ENCODE results near the gene MIAT.
"Not testable (repeated sequence)": the region's sequence is repeated elsewhere in the genome, so short reads cannot be mapped to it uniquely, and the experiment has no call there.

The MIAT gene

DNA sequence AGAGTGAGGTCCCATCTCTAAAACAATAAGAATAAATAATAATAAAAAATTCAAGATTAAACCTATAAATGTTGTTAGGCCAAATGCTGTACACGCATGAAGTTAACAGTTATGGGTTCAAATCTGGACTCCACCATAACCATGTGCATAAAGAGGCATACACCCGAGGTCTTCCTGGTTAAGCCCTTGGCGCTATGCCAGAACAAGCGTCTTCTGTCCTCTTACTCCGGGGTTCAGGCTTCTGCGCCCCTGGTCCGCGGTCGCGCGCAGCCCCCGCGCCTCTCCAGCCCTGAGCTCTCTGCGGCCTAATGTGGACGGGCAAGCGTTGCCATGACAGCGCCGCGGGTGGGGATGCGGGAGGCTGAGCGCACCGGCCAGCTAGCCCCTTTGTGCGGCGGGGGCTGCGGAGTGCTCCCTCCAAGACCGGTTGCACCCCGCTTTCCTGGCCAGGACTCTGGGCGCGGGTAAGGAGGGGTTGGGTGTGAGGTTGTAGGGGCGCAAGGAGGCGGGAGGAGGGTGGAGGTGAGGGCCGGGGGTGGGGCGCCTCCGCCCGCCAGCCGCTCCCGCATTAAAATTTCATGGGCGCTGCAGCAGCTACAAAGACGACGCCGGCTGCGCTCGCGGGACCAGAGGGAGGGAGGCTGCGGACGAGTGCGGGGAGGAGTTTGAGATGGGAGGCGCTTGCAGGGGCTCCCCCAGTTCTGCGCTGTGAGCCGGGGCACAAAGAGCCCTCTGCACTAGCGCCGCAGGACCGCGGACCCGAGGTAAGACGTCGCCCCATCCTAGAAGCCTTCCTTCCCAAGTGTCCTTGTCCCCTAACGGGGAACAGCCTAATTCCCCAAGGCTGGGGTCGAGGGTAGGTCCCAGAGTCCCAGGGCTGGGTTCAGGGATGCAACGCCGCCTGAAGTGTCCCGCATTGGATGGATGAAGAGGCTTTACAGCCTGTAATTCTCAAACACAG is at the start of gene MIAT:
Gene MIAT (plus strand): TSS at position 698 of the 961 bp plus-strand sequence.
- DNase-seq, result peak; percentile 79

DNA sequence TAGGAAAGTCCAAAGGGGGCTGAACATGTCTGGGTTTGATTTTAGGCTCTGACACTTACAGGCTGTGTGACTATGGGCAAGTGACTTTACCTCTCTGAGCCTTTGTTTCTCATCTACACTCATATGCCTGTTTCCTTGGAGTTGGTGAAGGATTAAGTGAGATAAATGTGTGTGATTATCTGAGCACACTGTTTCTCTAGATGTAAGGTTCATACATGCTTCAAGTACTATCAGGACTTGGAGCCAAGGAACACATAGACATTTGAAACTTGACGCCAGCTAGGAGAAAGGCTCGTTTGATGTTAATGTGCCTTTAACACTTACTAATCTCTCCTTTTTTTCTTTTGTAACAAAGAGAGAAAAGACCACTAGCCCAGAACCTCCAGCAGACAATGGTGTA is 49.3 kb upstream of the MIAT start:
- no peak for DNase-seq

- DNase-seq, result no peak
Measured at GRCh38 chr22:26609287-26609686, 48.1 kb upstream of the MIAT start.

DNA sequence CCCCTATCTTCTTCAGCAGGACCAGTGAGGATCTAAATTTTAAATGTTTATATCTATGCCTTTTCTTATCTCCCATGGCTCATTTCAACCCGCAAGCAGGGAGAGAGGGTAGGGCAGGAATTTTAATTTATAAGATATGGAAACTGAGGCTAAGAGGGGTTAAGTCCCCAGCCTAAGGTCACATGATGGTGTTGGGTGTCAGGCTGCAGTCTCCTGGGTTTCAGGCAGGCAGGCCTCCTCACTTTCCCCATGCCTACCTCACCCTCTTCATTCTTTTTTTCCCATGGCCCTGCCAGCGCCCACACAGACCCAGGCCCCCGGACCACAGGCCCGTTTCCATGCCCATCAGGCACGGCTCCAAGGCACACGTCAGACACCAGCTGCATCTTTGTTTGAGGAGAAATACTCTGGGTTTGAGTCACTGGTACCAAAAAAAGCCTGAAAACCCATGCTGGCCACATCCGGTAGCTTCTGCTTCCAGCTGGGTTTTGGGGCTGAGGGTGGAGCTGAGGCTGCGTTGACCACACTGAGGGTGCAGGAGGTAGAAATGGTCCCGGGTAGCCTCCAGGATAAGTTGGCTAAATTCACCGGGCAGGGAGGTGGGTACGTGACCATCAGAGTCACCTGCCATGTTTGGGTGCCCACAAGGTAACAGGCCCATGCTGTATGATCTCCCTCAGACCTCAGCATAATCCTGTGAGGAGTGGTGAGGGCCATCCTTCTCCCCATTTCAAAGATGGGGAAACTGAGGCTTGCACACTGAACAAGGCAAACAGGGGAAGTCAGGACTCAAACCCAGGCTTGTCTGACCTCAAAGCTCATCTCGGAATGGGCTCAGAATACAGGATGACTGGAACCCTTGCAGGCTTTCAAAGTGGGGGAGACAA is 47.1 kb upstream of the MIAT start:
- peak; percentile 53 for DNase-seq

DNA sequence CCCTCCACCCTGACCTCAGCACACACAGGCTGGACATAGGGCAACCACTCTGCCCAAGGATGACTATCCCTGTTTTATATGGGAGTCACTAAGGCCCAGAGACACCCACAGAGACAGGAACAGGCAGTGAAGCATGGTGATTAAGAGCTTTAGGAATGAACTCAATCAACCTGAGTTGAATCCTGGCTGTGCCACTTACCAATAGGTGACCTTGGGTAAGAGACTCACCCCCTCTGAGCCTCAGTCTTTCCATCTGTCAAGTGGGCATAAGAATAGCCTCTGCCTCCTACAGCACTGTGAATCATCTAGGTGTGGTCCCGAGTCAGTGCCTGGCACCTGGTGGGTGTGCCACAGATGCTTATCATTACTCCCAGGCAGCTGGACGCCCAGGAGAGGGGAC is 46.4 kb upstream of the MIAT start:
- DNase-seq, result no peak

- DNase-seq, result no peak
Measured at GRCh38 chr22:26612652-26613051, 44.7 kb upstream of the MIAT start.

- not testable (repeated sequence) for DNase-seq
Measured at GRCh38 chr22:26613753-26614152, 43.6 kb upstream of the MIAT start.

- no peak for DNase-seq
Measured at GRCh38 chr22:26614322-26614721, 43.1 kb upstream of the MIAT start.

DNA sequence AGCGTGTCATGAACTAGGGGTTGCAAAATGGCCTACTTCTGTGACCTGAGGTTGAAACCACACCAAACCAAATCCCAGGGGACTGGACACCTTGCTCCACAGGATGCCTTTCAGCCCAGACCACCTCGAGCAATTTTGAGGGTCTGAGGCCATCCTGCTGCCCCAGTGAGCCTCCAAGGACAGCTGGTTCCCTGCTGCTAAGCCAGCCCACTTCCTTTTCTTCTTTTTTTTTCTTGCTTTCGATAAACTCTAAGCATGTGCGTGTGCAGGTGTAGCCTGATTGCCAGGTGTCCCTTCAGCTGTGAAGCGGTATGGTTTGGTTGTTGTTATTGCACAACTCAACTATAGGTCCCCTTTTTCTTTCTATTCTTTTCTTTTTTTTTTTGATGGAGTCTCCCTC is 42.2 kb upstream of the MIAT start:
- DNase-seq, result no peak

DNA sequence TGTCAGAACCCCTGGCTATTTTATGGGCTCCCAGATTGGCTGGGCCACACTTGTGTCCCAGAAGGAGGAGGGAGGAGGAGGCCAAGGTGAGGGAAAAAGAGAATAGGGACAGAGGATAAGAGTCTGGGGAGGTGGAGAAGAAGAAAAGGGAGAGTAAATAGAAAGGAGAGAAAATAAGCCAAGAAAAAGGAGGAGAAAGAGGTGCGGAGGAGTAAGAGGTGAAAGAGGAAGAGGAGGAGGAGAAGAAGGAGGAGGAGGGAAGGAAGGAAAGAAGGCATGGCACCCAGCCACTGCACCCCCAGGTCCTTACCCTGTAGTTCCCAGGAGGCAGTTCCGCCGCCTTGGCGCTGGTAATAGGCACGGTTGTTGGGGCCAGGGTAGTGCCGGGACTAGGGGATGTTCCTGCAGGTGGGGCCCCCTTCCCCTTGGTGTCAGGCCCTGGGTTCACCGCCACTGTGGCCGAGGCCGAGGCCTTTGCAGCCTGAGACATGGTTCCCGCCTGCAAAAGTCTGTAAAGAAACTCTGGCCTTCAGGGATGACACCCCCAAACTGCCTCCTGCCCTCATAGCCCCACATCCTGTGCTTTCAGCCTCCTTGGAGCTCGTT is 41.5 kb upstream of the MIAT start:
- DNase-seq, result no peak

GRCh38 chr22:26616650-26617049 is 40.7 kb upstream of the MIAT start:
- DNase-seq, result no peak

GRCh38 chr22:26617271-26618199 is 39.9 kb upstream of the MIAT start, which contains the start of gene CRYBB1:
CRYBB1 (minus strand) TSS chr22:26618027; CDS start chr22:26616319, 1,708 bp downstream.
- DNase-seq, result no peak

DNA sequence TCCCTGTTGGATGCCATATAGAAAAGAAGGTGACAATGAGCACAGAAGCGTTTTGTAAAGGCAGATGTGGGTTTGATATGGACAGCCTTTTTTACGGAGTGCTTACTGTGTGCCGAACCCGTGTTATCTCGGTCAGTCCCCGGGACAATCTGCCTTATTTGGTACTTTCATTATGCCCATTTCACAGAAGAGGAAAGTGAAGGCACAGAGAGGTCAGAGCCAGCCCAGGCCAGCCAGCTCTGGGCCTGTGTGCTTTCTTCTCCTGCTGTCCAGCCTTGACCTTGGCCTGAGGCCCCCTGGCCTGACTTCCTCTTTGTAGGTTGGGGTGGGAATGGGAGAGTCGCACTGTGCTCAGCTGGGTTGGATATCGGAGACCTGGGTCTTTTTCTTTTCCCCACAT is 38.9 kb upstream of the MIAT start:
- no peak for DNase-seq

- DNase-seq, result no peak
Measured at GRCh38 chr22:26619510-26619909, 37.9 kb upstream of the MIAT start.

GRCh38 chr22:26620197-26620596 is 37.2 kb upstream of the MIAT start:
- no peak for DNase-seq

DNA sequence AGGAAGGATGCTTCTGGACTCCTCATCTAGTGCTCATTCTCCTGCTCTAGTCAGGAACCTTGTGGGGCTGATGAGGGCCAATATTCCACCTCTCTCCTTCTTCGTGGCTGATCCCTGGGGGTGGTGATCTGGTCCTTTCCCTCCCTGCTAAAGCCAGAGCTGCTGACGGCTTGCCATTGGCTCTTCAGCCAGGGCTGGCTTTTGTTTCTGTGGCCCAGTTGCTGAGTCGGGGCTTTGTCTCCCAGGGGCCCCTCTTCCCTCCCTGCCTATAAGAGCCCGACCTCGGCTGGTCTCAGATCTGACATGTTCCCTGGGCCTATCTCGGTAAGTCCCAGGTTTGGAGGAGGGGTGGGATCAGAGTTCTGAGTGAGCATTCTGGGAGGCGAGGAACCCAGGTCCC is 35.7 kb upstream of the MIAT start, which contains the start of gene CRYBA4:
Gene CRYBA4 (plus strand): TSS at position 301 of the 400 bp plus-strand sequence. CDS start 634 bp downstream, outside the sequence.
- no peak for DNase-seq

GRCh38 chr22:26623984-26624383 is 33.4 kb upstream of the MIAT start:
- DNase-seq, result no peak

DNA sequence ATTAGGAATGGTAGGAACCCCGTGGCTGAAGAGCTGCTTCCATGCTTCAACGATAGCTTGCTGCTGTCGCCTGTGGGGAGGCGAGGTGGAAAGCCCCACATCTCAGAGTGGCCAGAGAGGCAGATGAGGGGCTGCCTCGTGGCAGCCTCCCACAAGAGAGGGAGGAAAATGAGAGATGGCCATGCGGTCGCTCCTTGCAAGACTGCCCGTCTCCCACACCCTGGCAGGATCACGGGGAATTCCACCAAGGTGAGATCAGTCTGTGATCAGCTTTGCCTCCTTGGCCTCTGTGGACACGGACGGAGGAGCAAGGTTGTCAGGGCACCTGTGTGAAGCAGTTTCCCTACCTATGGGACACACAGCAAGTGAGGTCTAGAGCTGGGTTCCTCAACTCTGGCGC is 32.6 kb upstream of the MIAT start:
- no peak for DNase-seq

DNA sequence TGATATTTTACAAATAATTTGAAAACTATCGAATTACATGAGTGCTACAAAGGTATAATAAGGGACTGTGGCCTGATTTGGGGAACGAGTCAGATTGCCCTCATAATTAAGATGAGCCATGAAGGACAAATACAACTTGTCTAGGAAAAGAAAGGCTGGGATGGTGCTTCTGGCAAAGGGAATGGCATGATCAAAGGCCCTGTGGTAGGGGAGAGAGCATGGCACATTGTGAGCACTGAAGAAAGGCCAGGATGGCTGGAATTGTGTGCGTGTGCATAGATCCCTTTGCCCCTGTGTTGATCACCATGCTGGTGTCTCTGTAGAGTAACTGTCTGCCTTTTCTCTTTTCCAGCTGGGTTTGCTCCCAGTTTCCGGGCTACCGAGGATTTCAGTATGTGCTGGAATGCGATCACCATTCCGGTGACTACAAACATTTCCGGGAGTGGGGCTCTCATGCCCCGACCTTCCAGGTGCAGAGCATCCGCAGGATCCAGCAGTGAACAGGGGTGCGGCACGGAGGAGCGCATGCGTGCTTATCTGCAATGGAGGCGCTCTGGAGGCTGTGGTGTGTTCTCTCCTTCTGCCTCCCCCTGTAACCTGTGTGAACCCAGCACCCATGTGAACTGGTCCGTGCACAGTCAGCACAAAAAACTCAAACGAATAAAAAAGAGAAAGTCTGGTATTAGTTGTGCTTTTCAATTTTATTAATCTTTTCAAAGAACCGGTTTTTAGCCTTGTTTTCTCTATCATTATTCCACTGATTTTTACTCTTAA is 27.2 kb upstream of the MIAT start:
- DNase-seq, result no peak

DNA sequence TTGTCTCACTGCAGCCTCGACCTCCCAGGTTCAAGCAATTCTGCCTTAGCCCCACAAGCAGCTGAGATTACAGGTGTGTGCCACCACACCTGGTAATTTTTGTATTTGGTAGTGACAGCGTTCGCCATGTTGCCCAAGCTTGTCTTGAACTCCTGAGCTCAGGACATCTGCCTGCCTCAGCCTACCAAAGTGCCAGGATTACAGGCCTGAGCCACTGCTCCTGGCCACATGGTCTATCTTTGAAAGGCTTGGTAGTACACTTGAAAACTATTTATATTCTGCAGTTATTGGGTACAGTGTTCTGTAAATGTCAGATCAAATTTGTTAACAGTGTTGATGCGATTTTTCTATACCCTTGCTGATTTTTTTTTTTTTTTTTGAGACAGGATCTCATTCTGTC is 26.1 kb upstream of the MIAT start:
- no peak for DNase-seq
